Left cardiac atrium (tissue), 4 donors: ENCODE results near the gene SUPT4H1. TPM values are rescaled to one million over a fixed set of nuclear protein-coding genes. Genes with fewer than 3 reads are reported as not detected.

ENCODE experiments used
- ATAC-seq, 2 donors: fragments of 200-7000 bp; cut with Tn5 transposase; one replicate each; pipeline ENCODE4 v1.9.1; 2020; ENCODE audit warnings: mild to moderate bottlenecking in 2 of 2, moderate library complexity in 2 of 2
- DNase-seq: peaks from one replicate; pipeline ENCODE4 v3.0.0-alpha.2; 2020
- intact Hi-C, 2 donors: fragments of 100-400 bp; cut with DNase I; formaldehyde crosslinking; loops; one replicate each; pipeline versions ENCODE4 v1.14.1 to v1.15.1; 2022 to 2023
- total RNA-seq, 2 donors: library from RNA; stranded (reverse); fragmentation: NEBNext Ultra II Directional; extraction: Animal tissue kit (Norgen Biotek cat#: 25700); gene quantifications; one replicate each; pipeline ENCODE4 v1.2.1, GENCODE V29; 2021
- donor health status: DM: no; HTN: yes; CAD: no.
- donor health status: DM: no; HTN: yes; CAD: no; lungs with severe emphysema.
- donor health status: DM: yes; HTN: yes; CAD: no.
- donor health status: Dilated cardiomyopathy.

Gene SUPT4H1
- total RNA-seq, 2 donors from 2014 or later: 49.4 to 60.6 TPM

DNA sequence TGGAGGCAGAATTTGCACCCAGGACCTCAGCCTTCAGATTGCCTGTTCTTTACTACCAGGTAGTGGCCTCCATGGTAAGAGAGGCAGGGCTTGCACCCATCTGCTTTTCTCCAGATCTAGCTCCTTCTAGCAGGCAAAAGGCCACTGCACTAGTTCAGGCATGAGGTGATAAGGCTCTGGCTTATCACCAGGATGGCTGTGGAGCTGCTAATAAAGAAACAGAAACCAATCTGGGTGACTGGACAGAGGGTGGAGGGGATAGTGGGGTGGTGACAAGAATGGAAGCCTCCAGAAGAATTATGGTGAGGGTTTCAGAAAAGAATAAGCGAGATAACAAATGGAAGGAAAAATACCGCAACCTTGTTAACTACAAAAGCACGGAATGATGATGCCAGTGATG, 15.5 kb upstream of the SUPT4H1 start:
- intact Hi-C loops: no loop called here
- no peak for ATAC-seq
- DNase-seq: no peak

DNA sequence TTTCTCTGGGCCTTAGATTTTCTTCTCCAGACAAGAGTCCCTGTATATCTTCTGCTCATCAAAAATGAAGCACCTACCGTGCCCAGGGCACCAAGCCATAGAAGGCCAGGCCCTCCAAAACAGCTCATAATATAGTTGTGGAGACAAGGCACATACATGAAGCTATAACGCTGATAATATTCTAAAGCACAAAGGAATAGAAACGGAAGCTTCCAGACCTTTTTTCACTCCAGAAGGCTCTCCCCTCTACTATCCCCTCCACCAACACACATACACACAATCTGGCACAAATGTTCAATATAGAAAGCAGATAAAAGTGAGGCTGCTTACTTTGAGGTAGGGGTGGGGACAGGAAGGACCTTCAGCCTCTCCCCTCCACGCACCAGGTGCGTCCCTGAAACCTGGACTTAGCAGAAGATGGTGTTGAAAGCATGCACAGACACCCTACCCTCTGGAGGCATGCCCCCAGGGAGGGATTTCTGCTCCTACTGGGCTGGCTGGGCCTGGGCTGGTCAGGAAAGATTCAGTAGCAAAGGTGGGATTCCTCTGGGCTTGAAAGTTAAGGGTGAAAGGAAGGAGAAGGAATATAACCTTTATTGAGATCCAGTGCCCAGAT, 14.1 kb upstream of the SUPT4H1 start:
- DNase-seq (no peak), ATAC-seq (no peak)
- intact Hi-C loops: no loop called here

DNA sequence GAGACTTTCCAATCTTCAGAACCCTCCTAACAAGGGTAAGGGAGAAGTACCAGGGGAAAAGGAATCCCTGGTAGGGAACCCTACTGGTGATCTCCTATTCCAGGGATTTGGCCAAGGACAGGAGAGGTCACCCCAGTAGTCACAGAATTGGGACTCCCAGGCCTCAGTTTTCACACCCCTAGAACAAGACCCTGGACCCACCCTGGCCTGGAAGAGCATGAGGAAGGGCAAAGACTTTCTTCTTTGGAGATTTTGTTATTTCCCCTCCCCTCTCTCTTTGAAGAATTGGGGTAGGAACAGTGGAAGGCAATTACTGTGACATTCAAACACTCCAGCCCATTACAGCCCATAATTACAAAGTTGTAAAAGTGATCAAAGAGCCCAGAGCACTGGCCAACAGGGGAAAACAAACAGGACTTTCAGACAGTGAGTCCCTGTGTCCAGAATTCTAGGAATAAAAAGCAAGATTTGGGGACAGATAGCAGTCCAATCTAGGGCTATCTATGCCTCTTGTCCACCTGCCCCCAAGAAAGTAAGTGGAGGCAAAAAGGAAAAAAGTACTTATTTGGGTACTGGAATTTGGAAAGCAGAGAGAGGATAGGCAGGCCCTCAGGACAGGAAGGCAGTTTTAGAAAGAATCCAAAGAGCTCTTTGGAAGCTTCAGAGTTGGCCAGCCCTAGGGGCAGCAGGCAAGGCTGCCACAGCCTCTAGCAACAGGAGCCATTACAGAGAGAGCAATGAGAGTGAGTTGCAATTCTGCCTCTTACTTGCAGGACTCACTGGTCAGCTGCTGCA, 13.4 kb upstream of the SUPT4H1 start:
- ATAC-seq: no peak
- DNase-seq: no peak
- intact Hi-C loops: no loop called here

DNA sequence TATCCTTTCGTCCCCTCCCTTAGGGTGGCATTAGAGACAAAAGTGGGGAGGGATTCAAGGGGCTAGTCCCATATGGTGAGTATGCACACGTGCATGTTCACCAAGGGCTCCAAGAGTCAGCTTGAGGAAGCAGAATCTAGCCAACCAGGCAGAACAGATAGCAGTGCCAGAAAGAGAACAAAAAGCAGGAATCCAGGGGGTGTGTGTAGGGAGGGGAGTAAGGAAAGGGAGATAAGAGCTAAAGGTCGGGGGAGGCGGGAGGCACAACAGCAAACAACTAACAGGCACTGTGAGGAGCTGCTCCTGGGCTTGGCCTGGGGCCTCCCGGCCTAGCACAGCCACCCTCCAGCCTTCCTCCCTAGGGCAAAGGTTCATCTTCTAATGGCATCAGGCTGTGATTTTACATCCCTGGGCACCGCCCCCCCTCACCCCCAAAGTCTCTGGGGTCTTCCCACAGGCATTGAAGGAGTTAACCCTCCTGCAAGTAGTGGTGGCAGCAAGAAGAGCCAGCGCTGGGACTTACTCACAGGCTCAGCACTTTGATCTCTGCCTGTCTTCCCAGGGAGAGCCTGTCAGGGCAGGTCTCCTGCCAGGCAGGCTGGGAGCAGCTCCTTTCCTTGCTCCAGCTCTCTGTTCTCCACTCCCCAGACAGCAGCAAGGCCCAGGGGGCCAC, 12.4 kb upstream of the SUPT4H1 start:
- intact Hi-C loops: no loop called here
- DNase-seq (no peak), ATAC-seq (no peak)

DNA sequence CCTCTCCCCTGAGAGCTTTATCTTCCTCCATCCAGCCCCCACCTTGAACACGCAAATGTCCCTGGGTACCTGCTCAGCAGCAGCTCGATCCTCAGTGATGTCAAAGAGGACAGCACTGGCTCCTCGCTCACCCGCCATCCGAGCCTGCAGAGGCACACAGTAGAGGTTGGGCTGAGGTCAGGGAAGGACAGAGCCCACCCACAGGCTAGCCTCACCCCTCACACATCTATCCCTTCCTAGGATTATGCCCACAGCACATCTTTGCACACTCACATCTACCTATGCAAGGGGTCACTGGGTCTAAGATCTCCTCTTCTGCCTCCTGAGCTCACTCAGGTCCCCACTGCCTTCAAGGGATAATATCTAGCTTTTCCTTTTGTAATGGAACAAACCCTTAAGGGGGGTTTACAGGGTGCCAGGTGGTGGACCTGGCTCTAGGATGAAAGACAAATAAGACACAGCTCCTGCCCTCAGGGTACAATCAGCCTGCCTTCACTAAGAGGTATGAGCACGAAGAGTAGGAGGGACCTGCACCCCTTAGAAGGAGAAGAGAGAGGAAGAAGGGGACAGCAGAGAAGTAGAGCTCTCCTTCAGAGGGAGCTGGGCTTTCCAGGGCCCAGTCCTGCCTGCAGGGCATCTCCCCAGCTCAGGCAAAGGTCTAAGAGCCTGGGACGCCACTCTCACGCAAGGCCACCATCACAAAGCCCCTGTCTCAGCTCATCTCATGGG, 11.6 kb upstream of the SUPT4H1 start:
- DNase-seq (no peak), ATAC-seq (no peak)
- intact Hi-C loops: no loop called here

DNA sequence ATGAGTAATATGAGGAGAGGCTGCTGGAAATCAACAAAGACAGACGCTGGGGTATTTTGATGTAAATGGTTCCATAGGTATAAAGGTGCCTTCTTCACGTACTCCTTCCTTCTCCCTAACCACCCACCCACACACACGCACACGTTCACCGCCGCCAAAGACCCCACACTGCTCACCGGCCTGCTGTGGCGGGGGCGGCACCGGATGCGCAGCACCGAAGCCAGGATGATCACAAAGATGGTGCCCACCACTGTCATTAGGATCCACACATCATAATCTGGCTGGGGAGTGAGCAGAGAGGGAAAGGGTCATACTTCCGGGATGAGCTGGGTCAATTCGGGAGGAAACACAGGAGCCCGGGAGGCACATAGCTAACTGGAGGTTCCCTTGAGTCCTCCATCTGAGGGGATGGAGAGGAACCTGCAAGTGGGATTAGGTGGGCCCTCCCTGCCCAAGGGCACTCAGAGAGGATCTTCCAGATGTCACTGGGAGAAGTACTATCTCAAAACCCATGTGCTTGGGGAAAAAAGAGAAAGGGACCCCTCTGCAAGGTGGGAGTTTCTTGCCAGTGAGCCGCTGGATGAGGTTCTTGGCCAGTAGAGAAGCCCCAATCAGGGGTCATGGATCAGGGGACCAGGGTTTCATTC, 10.5 kb upstream of the SUPT4H1 start:
- ATAC-seq: no peak
- intact Hi-C loops: no loop called here
- DNase-seq: no peak

DNA sequence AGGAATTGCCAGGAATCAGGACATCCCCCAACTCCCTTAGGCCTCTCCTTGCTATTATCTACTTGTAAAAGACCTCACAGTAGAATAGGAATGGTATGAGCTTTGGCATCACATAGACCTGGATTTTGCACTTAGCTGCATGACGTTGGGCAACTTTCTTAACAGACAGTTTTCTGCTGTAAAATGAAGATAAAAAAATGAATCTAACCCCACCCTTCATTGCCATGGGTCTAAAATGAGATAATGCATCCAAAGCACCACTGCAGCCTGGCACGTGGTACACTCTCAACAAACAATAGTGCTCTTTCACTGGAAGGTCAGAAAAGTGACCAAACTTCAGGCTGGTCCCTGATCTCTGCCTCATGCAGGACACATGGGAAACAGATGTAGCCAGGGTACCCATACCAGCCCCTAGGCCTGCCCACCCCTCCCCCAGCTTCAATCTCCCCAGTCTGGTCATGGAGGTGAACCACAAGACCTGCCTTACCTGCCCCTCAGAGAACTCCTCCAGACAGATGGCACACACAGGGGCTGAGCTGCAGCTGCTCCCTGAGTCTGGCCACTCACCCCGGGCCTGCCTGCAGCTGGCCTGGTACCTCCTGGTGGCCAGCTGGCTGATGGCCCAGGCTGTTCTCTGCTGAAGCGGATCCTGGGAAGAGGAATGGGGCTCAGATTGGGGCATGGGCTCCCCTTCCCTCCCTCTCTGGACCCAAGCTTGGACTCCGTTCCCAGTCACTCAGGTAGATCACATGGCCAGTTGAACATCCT, 8.5 kb upstream of the SUPT4H1 start:
- intact Hi-C loops: no loop called here
- DNase-seq: no peak
- no peak for ATAC-seq

DNA sequence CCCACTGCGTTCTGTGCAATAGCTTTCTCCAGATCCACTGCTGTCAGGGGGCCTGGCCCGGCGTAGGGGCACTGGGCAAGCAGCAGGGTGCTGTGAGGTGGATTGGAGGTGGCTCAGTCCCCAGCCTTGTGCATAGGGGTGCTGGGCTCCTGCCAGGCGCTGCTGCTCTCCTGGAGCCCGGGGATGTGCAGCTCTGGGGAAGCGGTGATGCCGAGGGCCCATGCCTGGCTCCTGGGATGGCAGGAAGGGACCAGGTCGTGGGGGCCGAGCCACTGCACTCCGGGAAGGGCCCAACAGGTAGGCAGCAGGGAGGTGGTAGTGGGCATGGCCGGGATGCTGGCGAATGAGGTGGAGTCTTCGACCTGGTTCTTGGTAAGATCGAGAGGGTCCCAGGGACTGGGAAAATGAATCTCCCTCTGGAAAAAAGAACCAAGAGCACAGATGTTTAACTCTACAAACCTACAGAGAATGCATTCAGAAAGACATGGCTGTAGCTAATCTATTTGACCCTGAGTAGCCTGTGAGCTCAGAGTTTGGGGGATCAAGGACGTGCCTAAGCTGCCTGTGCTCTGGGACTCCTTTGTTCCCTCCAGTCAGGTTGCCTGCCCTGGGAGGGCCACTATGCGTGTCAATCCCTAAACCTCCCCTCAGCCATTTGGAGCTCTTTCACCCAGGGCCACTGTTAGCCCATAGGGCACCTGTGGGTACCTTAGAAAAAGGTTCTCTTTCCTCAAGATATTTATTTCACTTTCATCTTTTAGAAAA, 6.6 kb upstream of the SUPT4H1 start:
- DNase-seq (no peak), ATAC-seq (no peak)
- intact Hi-C loops: no loop called here

DNA sequence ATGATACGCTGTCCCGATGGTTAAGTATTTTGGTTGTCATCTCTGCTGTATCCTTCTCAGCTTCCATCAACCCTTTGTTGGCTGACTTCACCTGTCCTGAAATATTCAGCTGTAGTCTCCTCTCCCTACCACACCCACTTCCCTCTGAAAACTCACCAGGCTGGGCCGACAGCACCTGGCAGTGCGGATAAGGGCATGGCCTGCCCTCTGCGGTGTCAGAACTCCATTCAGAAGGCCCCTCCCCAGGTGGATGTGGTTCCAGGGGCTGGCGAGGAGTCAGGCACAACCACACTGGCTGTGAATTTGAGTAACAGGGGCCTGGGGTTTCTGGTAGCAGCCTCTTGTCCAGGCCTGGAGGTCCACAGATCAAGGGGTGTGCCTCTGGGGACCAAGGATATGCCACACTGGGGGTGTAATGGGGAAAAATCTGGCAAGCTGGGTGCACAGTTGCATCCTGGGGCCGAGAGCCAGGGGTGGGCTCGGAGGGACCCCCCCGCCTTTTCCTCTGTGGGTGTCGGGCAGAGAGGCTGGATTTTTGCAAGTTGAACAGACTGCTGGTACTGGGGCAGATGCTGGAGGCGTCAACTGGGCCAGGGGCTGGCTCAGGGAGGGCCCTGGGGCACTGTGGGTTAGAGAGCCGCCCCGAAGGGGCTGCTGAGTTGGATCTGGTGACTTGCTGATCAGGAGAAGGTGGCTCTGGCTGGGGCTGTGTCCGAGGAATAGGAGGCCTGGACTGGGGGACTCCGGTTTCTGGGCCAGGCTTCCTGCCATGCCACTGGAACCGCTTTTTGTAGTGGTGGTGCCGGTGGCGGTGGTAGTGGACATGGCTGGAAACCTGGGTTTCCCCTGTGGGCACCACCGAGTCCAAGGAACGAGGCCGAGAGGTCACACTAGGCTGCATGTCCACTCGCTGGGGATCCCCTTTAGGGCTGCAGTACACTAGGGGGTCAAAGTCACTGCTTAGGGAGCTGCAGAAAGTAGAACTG, 5.6 kb upstream of the SUPT4H1 start:
- DNase-seq: no peak
- no peak for ATAC-seq
- intact Hi-C loops: no loop called here

DNA sequence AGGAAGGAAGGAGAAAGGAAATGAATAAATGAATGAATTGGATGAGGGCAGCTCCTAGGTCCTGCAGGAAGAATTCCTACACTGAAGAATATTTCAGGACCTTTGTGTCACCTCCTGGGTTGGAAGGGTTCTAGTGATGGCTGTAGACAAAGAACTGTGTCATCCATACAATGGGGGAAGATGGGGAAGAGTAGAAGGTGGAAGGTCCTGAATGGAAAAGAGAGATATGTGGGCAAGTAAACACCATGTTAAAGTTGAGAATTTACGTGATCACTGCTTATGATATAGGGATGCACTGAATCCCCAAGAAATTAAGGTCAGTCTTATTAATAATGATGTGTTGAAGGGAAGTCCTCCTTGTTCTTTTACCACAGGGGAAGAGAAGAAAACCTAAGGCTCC, 4.2 kb upstream of the SUPT4H1 start:
- ATAC-seq: no peak
- intact Hi-C loops: no loop called here

DNA sequence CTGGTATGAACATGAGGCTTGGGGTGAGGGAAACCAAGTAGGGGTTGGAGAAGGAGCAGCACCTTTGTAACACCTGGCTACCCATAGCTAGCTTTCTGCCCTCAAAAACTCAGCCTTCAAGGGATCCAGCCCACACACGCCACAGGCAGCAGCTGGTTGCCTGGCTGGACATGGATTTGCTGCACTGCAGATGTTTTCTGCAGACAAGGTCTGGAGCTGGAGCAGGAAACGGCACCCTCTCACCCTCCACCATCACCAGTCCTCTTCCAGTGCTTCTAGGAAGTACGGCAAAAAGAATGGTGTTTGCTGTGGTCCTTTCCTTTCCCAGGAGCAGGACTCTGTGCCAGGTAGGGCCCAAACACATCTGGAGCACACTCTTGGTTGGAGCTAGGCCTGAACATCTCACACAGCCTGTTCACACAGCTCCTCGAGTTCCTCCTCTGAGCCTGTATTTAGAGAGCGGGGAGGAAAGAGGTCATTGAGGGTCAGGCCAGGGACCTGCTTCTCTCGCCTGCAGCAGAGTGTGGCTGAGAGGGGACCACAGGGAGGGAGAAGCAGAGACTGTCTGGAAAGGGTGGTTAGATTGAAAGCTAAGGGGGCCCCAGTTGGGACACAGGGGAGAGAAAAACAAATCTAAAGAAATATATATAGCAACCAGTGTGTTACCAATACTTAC, 2.7 kb upstream of the SUPT4H1 start:
- DNase-seq (no peak), ATAC-seq (no peak)
- intact Hi-C loops: no loop called here

More for the DNA sequence above, 4.2 kb upstream of the SUPT4H1 start:
- DNase-seq: no peak

DNA sequence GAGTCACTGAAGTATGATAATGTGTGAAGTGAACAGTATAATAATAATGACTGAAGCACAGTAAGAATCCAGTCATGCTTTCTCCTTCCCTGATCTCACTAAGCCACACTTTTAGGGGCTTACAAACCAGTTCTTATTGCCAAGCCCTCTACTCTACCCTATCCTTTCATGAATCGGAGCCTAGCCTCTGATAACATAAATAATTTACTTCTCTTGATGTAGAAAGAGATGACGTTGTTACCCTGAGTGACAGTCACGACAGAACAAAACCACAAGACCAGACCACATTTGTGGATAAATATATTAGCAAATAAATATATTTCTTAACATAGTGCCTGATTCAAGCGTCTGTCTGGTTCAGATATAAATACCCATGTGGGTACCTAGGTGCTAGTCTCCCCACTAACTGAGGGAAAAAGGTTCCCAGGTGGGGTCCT, 1.4 kb upstream of the SUPT4H1 start:
- intact Hi-C loops: loop anchor here in 1 of 2 donors (2.0 kb wide), 1 partner anchor 63 kb away; the partner anchor contains the start of gene RNF43
- ATAC-seq: no peak
- no peak for DNase-seq

DNA sequence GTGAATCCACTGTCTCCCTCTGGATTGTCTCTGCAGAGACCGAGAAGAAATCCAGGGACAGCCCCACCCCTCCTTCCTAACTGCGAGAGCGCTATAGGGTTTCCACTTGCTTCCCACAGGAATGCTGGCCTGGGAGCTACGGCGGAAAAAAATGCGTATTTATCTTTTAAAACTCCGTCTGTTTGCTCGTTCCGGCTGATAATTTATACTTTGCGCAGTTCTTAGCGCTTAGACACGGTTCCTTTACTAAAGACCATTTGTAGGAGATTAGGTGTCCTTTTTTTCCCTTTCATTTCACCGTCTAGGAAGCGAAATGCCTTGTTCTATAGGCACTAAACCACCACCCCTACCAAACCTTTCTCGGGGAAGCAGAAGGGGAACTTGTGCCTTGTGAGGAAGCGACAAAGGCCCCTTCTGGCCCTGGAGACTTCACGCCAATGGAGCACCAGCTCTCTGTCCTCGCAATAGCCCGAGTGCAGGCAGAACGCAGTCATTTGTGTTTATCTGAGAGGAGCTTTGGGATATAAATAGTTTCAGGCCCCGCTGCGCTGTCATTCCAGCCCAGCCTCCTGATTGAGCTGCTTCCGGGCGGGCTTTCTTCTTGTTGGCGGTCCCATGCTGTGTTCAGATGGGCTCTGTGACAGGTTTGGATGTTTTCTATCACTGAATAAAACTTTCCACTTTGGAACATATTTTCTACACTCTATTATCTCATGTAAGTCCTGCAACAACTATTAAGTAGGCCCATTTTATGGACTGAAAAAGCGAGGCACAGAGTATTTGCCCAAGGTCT, 791 bp upstream of the SUPT4H1 start:
- ATAC-seq (peak; percentile 65 to 68), DNase-seq (peak; percentile 55)
- intact Hi-C loops: loop anchor here in 1 of 2 donors (2.0 kb wide), 1 partner anchor 64 kb away; the partner anchor contains the start of gene RNF43

DNA sequence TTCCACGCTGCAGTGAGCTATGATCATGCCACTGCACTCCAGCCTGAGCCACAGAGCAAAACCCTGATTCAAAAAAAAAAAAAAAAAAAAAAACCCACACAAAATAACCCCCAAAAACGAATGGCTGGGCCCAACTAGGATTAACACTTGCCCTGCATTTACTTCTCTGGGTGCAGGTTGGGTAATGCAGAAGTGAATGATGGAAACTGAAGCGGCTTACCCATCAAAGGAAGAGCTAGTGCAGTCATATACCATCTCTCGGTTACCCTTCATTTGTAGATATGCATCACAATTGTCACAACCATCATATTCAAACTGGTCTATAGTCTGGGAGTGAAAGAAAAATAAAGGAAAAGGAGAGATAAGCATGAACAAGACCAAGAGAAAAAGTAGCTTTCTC, 819 bp downstream of the SUPT4H1 start:
- intact Hi-C loops: no loop called here
- DNase-seq (no peak), ATAC-seq (no peak)

DNA sequence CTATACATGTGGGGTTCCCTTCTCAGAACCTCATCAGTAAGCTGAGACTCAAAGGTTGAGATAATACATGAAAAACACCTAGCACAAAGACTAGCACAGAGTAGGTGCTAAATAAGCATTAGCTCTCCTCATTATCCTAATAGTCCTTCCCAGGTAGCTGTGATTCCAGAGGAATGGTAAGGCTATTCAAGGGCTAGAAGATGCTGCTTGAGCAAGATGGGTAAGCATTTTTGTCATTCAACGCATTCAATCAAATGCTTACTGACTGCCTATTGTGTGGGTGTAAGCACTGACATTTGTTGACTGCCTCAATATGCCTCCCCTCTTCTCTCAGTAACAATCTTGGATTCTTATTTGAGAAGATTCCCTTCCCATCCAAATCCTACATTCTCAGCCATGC, 4.0 kb downstream of the SUPT4H1 start:
- intact Hi-C loops: no loop called here
- no peak for DNase-seq
- ATAC-seq: no peak
